SW 1271 (cell line): ENCODE measurements around the gene MYO1F.
"Not testable (repeated sequence)": the region's sequence is repeated elsewhere in the genome, so short reads cannot be mapped to it uniquely, and the experiment has no call there.

ENCODE experiments used
- DNase-seq, 2 experiments: peaks; one replicate each; lab custom pipeline; 2025; lab: John Stamatoyannopoulos, UW

MYO1F gene

DNA sequence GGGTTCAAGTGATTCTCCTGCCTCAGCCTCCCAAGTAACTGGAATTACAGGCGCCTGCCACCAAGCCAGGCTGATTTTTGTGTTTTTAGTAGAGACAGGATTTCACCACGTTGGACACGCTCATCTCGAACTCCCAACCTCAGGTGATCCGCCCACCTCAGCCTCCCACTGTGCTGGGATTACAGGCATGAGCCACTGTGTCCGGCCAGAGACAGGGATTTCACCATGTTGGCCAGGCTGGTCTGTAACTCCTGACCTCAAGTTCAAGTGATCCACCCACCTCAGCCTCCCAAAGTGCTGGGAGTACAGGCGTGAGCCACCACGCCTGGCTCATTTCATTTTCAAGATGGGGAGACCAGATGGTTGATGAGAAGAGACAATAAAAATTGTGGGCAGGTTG is 12.4 kb downstream of the MYO1F start:
- not testable (repeated sequence) for DNase-seq

DNA sequence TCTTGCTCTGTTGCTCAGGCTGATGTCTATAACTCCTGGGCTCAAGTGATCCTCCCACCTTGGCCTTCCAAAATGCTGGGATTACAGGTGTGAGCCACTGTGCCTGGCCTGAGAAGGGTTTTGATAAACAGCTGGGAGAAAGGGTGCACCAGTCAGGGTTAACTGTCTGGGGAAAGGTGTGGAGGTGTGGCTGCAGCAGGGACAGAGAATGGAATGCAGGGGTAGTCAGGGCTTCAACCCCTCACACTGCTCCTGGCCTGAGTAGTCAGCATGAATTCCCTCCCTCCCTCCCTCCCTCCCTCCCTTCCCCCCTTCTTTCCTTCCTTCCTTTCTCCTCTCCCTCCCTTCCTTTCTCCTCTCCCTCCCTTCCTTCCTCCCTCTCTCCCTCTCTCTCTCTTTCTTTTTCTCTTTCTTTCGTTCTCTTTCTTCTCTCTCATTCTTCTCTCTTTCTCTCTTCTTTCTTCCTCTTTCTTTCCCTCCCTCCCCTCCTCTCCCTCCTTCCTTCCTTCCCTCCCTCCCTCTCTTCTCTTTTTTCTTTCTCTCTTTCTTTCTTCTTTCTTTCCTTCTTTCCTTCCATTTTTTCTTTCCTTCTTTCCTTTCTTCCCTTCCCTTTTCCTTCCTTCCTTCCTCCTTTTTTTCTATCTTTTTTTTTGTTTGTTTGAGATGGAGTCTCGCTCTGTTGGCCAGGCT is 16.0 kb downstream of the MYO1F start:
- DNase-seq = no peak

DNA sequence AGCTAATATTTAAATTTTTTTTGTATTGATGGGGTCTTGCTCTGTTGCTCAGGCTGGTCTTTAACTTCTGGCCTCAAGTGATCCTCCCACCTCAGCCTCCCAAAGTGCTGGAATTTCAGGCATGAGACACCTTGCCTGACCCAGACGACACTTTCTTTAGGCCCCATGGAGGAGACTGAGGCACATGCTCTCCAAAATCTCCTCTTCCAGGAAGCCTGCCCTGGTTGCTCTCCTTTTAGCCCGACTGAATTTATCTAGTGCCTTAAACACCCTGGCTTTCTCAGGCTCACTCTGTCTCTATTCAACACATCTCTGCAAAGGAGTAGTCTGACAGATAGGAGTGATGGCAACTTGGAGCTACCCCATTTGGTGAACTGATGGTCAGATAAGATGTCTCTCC is 18.9 kb downstream of the MYO1F start:
- DNase-seq = no peak

DNA sequence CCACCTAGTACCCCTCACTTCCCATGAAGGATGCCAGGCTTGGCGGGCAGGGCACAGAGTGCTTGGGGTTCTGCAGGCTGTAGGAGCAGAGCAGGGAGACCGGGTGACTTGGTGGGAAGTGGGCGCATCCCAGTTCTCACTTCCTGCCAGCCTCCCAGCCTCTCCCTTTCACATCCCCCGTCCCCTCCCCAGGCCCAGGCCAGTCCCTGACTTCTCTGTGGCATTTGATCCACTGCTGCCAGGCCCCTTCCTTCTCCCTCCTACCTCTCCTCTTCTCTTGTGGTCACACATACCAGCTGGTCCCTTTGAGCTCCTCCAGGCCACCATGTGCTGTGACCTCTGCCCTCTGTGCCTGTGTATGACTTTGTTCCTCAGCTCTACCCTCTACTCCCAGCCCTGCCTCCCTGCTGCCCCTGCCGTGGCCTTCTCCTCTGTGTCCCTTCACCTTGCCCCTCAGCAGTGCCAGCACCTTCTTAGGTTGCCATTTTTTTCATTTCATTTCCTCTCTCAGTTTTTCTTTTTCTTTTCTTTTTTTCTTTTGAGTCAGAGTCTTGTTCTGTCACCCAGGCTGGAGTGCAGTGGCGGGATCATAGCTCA is 19.5 kb downstream of the MYO1F start:
- DNase-seq = no peak

DNA sequence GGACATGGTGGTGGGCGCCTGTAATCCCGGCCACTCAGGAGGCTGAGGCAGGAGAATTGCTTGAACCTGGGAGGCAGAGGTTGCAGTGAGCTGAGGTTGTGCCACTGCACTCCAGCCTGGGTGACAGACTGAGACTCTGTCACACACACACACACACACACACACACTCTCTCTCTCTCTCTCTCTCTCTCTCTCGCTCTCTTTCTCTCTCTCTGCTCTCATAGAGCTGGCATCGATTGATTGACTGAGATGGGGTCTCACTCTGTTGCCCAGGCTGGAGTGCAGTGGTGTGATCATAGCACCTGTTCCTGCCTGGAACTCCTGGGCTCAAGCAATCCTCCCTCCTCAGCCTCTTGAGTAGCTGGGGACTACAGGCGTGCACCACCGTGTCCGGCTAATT is 23.5 kb downstream of the MYO1F start:
- DNase-seq = not testable (repeated sequence)

DNA sequence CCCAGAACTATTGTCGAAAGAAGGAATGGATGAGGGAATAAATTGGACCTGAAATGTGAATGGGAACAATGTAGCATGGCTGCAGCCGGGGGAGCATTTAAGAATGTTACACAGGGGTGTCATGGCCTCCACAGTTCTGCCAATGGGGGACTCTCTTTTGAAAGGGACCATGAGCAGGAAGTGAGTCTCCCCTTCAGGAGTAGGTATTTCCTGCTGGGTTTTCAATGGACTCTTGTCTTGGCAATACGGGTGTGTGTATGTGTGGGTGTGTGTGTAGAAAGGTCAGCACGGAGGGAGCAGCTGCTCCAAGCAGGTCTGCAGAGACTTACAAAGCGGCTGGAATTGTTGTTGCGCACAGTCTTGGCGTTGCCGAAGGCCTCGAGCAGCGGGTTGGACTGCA is 24.4 kb downstream of the MYO1F start:
- DNase-seq = peak in 1 of 2 experiments; percentile 51

DNA sequence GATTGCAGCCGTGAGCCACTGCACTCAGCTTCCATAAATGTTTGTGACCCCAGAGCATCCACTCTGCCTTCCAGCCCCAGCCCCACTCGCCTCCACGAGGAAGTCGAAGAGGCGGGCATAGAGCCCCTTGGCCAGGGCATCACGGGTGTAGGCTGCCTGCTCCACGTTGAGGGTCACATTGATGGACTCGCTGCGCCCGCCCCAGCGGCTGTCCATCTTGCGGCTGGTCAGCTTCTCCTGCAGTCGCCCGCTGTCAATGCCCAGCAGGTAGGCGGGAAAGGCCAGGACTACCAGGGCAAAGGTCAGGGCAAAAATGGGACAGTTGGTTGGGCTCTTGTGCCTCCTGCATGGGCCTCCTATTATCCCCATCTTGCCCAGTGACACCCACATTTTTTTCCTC is 27.2 kb downstream of the MYO1F start:
- DNase-seq = no peak

DNA sequence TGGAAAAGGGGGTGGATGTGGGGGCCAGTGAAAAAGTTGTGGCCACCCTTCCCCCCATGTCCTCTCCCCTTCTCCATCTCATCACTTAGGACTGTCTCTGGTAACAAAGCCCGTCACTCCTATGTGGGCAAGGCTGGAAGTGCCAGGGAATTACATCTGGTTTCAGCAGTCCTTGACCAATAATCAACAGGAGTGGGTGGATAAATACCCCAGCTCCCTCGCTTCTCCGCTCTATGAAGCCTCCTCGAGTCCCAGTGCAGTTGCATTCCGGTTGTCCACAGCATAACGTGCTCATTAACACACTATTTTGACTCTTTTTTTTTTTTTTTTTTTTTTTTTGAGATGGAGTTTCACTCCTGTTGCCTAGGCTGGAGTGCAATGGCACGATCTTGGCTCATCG is 31.5 kb downstream of the MYO1F start:
- DNase-seq = no peak

DNA sequence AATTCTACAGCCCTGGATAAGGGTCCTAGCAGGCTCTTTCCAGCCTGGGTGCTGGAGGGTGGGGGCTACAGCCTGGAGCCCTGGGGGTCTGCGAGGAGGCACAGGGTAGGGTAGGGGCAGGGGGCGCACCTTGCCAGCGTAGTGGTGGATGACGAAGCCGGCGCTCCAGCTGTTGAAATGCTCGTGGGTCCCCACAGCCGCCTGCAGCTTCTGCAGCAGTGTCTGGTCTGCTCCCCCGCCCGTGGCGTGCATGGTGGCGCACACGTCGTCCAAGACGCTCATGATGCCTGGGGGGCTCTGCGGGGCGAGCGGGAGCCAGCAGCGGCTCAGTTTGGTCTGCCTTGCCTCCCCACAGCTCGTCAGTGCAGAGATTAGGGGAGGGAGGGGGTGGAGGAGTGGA is 33.1 kb downstream of the MYO1F start:
- no peak for DNase-seq

DNA sequence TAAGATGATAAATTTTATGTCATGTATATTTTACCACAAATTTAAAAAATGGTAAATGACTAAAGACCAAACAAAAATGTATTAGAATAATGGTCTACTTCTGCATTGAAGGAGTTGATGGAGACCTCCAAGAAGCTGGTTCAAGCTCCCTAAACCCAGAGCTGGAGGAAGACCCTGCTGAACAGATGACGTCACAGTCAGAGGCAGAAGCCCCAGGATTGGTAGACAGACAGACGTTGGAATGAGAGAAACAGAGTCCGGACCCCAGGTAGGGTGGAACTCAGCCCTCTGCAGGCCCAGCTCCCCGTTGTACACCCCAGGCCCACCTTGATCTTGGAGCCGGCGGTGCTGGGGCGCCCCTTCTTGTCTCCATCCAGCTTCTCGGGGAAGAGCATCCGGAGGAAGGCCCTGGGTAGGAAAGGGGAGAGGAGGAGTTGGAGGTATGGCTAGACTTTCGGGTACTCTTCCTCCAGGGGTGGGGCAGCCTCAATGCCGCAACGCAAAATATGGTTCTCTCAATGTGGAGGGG is 37.6 kb downstream of the MYO1F start:
- no peak for DNase-seq

DNA sequence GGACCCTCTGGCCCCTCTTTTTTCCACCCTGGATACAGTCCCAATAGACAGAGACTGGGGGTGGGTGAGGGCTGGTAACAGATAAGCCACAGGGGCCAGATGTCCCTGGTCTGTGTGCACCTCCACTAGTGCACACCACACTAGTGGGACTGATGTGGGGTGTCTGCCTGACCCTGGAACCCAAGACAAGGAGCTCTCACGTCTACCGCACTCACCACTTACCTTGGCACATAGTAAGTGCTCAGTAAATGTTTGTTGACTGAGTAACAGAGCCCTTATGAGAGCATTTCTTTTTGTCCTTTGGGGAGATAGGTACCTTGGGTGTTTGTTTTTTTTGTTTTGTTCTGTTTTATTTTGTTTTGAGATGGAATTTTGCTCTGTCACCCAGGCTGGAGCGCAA is 40.1 kb downstream of the MYO1F start:
- no peak for DNase-seq

DNA sequence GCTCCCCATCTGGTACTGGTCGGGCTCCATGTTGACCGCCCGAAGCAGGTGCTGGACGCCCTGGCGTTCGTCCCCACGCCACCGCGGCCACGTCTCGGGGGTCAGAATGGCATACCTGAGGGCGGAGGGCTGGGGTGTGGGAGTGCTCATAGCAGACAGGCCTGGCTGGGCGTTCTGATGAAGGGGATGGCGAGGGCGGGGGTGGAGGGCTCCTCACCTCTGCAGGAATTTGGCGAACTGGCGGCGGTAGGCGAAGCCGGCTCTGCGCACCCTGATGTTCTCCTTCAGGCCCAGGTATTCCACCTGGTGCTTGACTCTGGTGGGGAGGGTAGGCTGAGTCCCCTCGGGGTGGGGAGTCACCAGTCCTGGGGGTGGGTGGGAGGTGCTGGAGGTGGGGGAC is 41.0 kb downstream of the MYO1F start:
- DNase-seq = no peak

DNA sequence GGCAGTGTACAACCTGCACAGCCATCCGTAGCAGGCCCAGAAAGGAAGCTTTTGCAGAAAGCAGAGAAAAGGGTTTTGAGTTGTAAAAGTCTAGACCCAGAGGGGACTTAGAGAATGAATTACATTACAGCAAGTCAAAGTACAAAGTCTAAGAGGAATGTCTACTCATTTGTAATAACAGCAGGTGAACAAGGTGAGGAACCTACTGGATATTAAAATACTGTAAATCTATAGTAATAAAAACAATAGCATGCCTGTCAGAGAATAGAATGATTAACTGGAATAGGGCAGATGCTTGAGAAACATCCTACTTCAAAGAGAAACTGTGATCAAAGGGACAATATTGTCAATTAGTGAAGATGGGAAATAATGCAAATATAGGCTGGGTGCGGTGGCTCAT is 45.0 kb downstream of the MYO1F start:
- no peak for DNase-seq

DNA sequence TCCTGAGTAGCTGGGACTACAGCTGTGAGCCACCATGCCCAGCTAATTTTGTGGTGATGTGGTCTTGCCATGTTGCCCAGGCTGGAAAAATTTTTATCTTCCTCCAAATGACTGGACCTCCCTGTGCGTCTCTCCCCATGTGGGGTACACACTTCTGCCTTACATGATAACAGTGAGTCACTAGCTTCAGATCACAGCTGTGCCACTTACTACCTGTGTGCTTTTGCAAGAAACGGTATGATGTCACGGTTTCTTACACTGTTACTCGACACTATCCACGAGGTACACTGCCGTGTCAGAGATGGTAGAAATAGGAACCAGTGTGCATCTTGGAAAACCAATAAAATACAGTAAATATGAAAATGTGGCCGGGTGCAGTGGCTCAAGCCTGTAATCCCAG is 45.8 kb downstream of the MYO1F start:
- no peak for DNase-seq

DNA sequence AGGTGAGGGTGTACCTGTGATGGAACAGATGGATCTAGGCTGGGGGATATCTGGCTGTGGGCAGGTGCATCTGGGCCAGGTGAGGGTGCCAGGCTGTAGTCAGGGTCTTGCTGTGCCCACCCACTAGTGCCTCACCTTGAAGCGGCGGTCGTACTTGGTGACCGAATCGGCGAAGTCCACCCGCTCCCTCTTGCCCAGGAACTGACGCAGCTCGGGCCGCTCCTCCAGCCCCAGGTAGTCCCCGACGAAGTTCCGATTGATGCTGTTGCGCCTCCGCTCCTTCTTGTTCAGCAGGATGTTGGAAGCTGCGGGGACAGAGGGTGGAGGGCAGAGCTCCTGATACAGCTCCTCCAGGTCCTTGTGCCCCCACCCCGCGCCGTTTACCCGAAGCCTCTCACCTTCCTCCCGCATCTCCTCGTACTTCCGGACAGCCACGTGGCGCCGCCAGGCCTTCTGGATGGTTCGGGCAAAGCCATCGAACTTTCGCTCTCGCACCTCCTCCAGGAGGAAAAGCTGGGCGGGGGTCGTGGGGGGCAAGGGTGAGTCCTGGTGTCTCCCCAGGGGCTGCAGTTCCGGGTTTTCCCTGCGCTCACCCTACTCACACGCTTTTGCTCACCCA is 47.1 kb downstream of the MYO1F start:
- DNase-seq = no peak

DNA sequence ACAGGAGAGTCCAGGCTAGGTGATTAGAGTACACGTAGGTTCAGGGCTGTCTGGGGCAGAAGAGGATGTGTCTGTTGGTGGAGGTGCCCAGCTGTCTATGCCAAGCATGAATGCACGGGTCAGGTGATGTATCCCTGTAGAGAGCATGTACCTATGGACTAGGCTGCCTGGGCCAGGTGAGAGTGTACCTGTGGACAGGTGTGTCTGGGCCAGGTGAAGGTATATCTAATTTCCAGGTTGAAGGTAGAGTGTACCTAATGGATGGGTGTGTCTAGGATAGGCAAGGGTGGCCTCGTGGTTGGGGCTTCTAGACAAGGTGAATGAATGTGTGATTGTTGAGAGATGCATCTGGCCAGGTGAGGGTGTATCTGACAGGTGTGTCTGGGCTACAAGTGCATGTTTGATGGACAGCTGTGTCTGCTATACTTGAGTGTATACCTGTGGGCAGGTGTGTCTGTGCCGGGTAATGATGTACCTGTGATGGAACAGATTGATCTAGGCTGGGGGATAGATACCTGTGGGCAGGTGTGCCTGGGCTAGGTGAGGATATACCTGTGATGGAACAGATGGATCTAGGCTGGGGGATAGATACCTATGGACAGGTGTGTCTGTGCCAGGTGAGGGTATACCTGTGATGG is 47.8 kb downstream of the MYO1F start:
- DNase-seq = no peak

DNA sequence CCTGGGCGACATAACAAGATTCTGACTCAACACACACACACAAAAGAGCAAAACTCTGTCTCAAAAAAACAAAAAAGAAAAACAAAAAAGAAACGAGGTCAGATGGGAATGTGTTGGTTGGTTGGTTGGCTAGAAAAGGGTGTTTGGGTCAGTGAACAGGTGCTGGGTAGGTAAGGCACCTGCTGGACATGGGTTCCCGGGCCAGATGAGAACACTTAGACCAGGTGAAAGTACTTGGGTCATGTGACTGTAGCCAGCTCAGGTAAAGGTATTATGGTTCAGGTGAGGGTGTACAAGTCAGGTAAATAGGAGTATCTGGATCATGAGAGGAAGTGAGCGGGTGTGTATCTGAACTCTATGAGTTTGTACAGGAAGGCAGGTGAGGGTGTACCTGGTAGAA is 48.7 kb downstream of the MYO1F start:
- no peak for DNase-seq

DNA sequence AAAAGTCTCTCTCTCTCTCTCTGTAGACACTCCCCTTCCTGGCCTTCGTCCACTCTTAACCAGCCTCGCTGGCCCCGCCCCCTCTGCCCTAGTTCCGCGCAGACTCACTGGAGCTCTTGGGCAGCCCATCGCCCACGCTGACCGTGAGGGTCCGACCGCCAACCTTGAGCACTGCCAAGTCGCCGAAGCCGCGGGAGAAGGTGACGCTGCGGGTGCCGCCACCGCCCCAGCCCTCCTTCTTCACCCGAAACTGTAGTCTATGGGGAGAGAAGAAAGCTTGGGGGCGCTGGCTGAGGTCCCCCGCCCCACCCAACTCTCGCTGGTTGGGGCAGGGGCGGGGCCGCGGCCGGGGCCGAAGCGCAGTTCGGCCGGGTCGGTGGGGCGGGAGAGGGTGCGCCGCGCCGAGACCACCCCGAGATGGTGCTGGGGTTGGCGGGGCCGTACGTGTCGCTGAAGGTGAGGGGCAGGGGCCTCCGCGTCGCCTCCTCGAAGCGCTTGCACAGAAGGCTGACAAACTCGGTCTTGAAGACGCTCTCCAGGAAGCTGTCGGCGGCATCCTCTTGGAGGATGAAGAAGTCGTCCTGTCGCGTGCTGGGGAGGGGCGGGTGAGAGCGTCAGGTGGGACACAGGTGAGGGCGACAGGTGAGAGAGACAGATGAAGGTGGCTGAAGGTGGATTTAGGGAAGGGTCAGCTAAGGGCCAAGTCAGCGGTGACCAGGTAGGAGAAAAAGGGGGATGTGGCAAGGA is 50.7 kb downstream of the MYO1F start:
- peak; percentile 74 to 85 for DNase-seq

DNA sequence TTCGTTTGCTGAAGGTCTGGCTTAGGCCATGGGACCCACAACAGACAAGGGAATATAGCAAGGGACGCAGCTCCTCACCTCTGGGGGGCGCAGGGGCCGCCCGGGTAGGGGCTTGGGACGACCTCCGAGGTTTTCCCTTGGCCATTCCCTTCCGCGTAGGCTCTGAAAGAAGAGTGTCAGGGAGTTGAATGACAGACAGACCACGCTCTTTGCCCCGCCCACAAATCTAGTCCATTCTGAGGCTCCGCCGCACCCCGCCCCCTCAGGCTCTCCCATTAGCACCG is 51.9 kb downstream of the MYO1F start:
- DNase-seq = no peak

DNA sequence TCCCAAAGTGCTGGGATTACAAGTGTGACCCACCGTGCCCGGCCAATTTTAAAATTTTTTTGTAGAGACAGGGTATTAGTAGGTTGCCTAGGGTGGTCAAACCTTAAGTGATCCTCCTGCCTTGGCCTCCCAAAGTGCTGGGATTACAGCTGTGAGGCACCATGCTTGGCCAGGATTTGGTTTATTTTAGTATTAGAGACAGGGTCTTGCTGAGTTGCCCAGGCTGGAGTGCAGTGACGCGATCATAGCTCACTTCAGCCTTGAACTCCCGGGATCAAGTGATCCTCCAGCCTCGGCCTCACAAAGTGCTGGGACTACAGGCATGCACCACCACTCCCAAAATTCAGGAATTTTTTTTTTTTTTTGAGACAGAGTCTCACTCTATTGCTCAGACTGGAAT is 57.9 kb downstream of the MYO1F start:
- DNase-seq = no peak

DNA sequence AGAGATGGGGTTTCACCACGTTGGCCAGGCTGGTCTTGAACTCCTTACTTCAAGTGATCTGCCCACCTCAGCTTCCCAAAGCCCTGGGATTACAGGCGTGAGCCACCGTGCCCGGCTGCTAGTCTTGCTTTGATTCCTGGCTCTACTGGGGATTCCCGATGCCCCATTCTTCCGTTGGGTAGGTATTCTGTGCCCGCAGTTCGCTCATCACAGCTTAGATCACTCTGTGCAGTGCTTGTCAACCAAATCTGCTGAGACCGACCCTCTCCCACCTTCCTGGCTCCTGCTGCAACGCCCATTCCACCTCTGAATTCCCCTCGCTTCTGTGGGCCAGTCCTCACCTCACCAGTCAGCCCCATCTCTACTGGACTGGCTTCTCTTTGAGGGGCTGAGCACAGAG is 58.7 kb downstream of the MYO1F start:
- no peak for DNase-seq
